ENCODE results near the gene ABCA2.
A peak's percentile ranks its signal among the peaks of the same experiment; 100 is the strongest.

ABCA2 gene

DNA sequence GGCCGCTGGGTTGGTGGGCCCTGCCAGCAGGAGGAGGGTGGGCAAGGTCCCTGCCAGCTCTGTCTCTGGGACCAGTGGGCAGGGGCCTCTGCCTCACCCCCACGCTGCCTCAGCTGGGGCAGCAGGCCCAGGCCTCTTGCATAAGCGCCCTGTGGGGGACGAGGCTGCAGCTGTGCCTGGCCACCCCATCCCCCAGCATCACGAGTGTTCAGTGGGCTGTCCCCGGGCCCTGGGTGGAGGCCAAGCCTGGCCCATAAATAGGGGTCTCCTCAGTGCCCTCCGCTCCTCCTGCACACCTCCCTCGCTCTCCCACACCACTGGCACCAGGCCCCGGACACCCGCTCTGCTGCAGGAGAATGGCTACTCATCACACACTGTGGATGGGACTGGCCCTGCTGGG lies 50.8 kb downstream of the ABCA2 start, which contains the start of gene PTGDS:
PTGDS (plus strand) TSS at position 282 of the 400 bp plus-strand sequence; CDS start at position 357, 75 bp downstream.
- no peak for DNase-seq (ENCODE audit: low read depth, low spot score)
- H3K4me3 ChIP-seq (ENCODE audit: low read length): no peak within 1 kb of the TSS

DNA sequence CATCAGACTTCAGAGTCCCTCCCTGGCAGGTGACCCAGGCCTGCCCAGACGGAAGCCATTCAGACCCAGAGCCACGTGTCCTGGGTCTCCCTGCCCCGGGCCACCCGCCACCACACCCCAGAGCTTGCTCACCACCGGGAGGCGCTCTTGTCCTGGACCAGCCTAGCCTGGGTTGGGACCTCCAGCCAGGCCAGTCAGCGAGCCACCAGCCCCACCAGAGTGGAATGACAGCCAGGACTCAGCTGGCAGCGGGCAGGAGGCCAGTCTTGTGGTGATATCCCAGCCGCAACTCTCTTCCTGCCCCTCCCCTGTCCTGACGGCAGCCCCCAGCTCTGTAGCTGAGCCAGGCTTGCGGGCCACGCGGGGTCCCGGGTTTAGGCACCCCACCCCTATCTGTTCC lies 52.4 kb downstream of the ABCA2 start:
- no peak overlapping the region for H3K4me3 ChIP-seq (ENCODE audit: low read length)
- DNase-seq (ENCODE audit: low read depth, low spot score): no peak

DNA sequence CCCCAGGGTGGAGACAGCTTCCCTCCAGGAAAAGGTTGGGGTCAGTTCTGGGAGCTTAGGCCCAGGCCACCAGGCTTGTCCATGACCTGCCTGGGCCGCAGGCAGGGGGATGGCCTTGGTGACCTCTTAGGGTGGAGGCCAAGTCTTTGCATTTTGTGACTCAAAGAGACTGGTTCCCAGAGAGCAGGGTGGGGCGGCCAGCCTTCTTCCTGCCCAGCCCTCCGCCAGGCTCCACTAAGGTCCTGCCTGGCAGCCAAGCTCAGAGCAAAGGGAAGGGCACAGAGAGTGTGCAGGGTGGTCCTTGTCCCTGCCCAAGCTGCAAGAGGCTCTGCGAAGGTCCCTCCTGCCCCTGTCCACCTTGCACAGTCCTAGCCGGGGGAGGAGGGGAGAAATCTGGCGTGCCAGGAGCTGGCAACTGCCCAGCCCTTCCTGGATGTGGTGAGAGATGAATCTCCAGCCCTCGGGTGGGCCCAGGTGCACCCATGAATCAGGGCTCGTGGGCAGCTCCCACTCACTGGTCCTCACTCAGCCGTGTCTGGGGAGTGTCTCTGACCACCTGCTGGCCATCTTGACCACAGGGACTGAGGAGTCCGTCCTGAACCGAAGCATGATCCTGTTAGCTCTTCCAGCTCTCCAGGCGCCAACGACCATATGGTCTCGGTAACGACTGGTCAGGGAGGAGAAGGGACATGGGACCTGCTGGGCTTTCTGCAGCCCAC lies 53.1 kb downstream of the ABCA2 start:
- no peak overlapping the region for H3K4me3 ChIP-seq (ENCODE audit: low read length)
- DNase-seq (ENCODE audit: low read depth, low spot score): no peak

DNA sequence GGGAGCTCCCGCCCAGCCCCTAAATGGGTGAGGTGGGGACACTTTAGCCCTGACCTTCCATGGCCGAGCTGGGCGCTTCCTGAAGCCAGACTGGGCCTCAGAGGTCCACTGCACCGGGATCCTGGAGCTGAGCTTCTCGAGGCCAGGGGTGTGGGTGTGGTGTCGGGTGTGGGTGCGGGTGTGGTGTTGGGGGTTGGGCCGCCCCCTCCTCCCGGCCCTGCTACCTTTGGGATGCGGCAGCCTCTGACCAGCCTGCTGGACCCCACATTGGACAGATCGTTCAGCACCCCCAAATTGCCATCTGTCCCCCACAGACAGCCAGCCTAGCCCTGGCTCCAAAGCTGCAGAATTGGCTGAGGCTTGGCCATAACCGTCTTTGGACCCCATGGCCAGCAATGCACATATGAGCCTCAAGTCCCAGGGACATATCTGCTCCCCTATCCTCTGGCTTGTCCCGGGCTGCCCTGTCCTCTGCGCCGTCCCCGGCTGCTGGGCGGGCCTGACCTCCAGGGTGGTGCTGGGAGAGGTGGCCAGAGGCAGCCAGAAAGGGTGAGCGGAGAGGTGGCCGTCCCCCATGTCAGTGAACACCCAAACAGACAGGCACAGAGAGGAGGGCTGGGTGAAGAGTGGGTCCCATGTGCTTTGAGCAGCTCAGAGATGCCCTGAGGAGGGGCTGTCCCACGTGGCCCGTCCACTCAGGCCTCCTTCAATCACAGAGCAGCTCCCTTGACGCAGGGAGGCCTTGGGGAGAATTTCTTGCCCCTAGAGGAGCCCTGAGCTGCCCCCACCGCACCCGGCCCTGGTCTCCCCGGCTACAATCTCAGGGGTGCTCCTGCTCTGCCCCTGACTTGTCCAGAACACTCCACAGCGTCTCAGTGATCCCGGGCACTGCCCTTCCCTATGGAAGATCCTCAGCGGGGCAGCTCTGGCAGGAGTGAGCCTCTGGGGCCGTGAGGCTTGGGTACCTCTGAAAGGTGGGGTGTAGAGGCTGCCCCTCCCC lies 54.1 kb downstream of the ABCA2 start:
- DNase-seq (ENCODE audit: low read depth, low spot score): no peak

DNA sequence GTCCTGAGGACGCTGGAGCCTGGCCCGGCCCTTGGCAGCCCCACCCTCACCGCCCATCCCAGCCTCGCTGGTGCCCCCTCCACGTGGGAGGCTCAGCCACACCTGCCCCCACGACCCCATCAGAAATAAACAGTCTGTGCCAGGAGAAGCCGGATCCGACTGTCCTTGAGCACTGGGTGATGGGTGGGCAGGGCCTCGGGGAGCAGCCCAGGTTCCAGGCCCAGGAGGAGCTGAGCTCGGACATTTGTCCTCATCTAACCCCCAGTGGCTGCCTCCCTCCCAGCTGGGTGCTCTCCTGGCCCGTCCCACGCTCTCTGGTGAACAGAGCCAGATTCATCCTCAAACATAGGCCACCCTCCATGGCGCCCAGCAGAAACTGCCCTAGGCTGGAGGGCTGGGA lies 55.3 kb downstream of the ABCA2 start:
- no peak for DNase-seq (ENCODE audit: low read depth, low spot score)

More for the DNA sequence above, 54.1 kb downstream of the ABCA2 start:
- H3K4me3 ChIP-seq (ENCODE audit: low read length): no peak overlapping the region

DNA sequence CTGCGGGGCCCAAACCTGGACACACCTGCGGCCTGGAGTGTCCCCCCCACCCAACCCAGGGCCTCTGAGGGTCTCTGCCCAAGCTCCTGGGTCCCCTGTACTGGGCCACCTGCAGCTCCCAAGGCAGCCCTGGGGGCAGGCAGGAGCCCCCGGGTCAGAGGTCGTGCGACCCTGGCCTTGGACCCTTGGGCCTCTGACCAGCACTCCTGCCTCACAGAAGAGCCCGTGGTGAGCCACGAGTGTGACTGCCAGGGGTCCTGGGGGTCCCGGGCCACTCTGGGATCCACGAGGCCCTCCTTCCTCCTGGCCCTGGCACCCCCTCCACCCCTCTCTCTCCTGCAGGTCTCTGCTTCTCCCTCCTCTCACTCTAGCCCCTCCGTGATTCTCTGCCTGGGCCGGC lies 55.7 kb downstream of the ABCA2 start:
- DNase-seq (ENCODE audit: low read depth, low spot score): no peak
- no peak overlapping the region for H3K4me3 ChIP-seq (ENCODE audit: low read length)

More for the DNA sequence above, 55.3 kb downstream of the ABCA2 start:
- H3K4me3 ChIP-seq (ENCODE audit: low read length): no peak overlapping the region

DNA sequence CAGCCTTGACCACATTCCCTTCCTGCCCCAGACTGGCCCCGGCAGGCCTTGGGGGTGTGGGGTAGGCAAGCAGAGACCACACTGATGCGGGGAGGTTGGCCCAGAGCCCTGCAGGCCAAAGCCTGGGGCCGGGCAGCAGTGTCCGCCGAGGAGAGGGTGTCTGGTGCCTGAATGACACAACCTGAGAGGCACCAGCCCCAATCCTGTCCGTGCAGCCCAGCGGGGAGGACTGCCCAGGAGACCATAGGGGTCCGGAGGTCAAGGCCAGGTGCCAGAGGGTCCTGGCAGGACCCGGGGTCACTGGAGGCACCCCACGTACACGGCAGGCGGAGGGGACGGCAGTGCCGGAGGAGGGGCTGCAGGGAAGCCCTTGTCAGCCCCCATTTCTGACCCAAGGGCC lies 56.3 kb downstream of the ABCA2 start:
- DNase-seq (ENCODE audit: low read depth, low spot score): no peak
- no peak overlapping the region for H3K4me3 ChIP-seq (ENCODE audit: low read length)

DNA sequence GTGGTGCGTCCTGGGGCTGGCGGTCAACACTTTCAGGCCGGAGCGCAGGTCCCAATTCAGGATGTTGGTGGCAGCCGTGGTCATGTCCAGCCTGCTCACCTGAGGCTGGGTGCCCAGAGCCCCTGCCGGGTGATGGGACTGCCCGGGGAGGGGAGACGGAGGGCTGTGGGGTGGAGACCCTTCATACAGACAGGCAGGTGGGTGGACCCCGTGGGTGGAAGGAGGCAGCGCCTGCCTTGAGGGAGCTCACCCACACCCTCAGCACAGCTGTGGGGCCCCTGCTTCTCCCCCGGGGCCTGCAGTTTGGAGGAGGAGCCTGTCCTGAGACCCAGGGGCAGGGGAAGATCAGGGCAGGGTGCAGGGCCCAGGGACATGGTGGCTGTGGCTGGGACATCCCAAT lies 57.7 kb downstream of the ABCA2 start:
- no peak overlapping the region for H3K4me3 ChIP-seq (ENCODE audit: low read length)
- no peak for DNase-seq (ENCODE audit: low read depth, low spot score)

DNA sequence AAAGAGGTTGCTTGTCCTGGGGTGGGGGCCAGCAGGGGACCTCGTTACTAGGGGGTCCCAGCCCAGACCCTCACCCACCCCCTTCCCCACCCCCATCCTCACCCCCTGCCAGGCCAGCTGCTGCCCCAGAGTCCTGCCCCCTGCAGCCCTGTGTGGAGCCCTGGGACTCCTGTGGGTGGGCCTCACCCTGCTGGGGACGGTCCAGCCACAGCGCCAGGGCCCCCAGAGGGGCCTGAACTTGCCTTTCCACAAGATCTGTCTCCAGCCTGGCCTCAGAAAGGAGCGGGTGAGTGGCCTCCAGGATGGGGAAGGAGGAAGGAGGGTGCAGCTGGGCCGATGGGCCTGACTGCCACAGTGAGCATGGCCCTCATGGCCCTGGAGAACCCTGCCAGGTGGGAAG lies 58.3 kb downstream of the ABCA2 start:
- H3K4me3 ChIP-seq (ENCODE audit: low read length): no peak overlapping the region
- DNase-seq (ENCODE audit: low read depth, low spot score): no peak

DNA sequence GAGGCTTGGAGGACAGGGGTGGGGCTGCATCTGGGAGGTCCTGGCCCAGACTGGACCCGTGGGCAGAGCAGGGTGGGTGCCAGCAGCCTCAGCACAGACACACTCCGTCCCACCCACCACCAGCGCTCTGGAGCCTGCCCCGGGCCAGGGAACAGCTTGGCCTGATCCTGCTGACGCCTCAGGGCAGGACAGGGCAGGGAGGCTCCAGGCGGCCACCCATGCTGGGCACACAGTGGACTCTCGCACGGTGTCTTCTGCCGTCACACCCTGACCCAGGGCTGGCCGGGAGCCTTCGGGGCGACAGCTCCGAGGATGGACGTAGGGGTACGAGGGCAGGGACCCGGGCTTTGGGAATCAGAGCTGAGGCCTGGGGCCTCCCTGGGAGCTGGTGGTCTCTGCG lies 58.9 kb downstream of the ABCA2 start:
- no peak overlapping the region for H3K4me3 ChIP-seq (ENCODE audit: low read length)
- no peak for DNase-seq (ENCODE audit: low read depth, low spot score)

DNA sequence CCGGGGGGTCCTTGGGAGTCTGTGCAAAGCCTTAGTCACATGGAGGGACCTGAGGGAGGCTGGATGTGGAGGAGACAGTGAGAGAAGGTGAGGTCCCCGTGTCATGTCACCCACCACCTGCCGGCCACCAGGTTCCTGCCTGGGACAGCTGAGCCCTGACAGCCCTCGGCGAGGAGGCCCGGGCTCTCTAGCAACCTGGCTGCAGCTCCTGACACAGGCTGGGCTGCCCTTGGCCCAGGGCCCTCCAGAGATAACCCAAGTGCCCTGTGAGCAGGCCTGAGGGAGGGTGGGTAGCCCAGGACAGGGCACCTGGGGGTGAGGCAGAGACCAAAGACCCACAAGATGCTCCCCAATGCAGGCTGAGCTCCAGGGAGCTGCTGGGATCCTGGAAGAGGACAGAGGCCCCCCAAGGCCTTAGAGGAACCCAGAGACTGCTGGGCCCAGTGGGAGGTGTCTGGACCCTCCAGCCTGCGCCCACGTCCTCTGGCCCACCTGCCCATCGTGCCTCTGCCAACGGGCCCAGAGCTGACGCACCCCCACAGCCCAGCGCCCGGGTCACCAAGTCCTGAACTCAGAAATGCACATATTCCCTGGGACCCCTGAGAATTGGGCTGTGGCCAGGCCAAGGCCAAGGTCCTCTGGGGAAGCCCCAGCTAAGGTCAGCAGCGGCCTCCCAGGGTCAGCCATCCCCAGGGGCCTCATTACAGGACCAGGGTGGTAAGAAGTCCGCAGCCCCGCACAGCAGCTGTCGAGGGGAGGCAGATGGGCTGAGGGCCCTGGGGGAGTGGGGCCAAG lies 59.5 kb downstream of the ABCA2 start:
- no peak overlapping the region for H3K4me3 ChIP-seq (ENCODE audit: low read length)
- no peak for DNase-seq (ENCODE audit: low read depth, low spot score)

DNA sequence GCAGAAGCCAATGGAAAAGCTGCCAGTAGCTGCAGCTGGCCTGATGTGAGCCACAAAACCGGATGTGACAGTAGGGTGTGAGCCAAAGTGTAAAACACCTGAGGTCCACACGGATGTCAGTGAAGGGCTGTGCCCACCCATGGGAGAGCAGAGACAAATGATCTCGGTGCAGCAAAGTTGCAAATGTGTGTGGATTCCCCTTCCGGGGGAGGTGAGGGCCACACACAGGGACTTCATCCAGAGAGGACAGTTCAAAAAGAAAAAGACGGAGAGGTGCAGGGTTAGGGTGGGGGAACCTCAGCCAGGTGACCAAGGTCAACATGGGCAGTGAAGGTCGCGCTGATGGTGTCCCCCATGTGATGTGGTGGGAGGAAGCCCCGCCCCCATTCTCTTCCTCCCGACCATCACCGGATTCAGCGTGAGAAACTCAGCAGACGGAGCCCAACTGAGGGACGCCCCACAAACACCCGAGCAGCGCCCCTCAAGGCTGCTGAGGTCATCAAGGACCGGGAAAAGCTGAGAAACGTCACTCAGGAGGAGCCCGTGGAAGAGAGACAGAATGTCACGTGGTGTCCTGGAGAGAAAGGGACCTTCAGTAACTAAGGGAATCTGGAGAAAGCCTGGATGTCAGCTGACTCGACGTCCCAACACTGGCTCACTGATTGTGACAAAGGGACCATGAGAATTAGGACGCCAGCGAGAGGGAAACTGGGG lies 62.1 kb downstream of the ABCA2 start:
- H3K4me3 ChIP-seq (ENCODE audit: low read length): peak overlapping the region; percentile 46
- peak; percentile 59 for DNase-seq (ENCODE audit: low read depth, low spot score)

DNA sequence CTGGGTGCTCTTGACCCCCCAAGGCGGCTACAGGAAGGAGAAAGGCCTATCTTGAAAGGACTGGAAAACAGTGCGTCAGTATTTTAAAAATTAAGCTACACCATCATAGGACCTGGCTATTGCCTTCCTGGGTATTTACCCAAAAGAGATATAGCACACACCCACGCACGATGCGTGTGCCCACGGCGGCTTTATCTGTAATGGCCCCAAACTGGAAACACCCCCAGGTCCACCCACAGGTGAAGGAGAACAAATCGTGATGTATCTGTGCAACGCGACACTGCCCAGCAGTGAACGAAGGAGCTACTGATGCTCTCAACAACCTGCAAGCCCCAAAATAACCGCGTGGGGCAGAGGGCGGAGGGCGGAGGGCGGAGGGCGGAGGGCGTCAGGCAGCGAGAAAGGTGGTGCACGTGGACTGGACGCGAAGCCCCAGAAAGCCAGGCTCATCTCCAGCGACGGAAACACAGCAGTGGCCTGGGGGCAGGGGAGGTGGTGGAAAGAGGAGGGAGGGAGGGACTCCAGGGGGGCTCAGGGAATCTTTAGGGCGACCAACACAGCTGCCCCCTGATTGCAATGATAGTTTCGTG lies 63.1 kb downstream of the ABCA2 start:
- no peak for DNase-seq (ENCODE audit: low read depth, low spot score)
- H3K4me3 ChIP-seq (ENCODE audit: low read length): no peak overlapping the region

DNA sequence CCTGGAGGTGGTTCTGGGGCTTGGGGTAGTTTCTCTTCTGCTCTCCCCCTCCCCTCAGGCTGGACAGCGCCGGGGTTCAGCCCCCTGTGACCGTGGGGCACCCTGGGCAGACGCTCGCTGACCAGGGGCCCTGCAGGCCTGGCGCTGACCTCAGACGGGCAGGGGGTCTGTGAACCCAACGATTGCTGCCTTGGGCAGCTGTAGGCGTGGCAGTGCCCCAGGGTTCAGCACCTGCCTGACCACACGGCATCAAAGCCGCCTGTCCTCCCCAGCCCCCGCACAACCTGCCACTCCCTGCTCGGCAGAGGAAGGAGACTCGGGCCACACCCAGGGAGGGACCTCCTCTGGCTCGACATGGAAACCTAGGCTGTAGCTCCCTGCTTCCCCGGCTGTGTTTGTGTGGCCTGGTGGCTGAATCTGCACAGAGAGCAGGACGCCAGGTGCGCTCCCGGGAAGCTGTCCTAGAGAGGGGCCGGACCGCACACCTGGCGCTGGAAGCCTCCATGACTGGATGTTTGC lies 63.8 kb downstream of the ABCA2 start:
- H3K4me3 ChIP-seq (ENCODE audit: low read length): no peak overlapping the region
- no peak for DNase-seq (ENCODE audit: low read depth, low spot score)

DNA sequence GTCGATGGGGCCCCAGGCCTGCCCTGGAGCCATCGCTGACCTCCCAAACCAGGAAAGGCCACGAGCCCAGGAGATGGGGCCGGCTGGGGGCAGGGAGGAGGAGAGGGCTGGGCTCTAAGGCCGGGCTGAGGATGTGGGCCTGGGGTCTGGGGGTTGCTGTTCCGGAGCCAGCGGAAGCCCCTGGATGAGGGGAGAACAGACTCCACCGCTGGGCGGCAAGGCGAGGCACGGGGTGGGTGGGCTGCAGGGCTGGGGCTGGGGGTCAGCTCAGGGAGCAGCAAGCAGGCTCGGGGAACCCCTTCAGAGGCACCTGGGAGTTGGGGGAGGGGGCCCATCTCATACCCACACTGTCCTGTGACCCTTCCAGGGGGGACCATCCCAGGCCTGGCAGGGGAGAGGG lies 64.3 kb downstream of the ABCA2 start:
- H3K4me3 ChIP-seq (ENCODE audit: low read length): no peak overlapping the region
- DNase-seq (ENCODE audit: low read depth, low spot score): no peak

DNA sequence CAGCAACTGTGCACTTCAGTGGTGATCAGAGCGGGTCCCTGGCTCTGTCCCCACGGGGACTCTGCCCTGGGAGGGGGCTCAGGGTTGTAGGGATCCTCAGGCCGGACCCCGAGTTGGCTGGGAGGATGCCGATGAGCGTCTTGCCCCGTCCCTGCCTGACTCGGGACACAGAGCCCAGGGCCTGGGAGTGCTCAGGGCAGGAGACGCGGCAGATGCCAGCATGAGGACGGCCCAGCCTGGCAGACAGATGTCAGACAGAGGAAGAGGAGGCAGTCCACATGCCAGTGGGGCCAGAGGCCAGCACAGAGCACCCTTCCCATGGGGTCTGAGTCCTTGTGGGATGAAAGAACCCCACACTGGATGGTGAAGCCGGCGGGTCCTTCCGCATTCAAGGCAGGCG lies 64.7 kb downstream of the ABCA2 start:
- DNase-seq (ENCODE audit: low read depth, low spot score): no peak
- H3K4me3 ChIP-seq (ENCODE audit: low read length): no peak overlapping the region

DNA sequence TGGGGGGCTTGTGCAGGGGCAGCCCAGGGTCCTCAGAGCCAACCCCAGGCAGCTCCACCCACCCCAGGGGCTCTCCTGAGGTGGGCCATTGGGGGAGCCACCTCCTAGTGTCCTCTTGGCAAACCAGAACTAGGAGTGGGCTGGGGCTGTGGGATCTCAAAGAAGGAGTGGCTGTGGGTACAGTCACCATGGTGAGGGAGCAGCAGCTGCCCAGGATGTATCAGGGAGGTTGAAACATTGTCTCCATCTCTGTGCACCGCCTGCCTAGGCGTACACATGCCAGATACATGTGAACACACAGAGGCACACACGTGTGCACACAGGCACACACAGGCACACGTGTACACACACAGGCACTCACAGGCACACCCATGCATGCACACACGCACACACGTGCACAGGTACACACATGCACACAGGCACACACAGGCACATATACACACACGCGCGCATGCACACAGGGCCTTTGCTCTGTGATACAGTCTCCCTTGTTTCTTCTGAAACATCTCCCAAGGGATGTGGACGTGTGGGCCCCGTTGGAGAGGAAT lies 65.3 kb downstream of the ABCA2 start:
- no peak for DNase-seq (ENCODE audit: low read depth, low spot score)
- H3K4me3 ChIP-seq (ENCODE audit: low read length): no peak overlapping the region

DNA sequence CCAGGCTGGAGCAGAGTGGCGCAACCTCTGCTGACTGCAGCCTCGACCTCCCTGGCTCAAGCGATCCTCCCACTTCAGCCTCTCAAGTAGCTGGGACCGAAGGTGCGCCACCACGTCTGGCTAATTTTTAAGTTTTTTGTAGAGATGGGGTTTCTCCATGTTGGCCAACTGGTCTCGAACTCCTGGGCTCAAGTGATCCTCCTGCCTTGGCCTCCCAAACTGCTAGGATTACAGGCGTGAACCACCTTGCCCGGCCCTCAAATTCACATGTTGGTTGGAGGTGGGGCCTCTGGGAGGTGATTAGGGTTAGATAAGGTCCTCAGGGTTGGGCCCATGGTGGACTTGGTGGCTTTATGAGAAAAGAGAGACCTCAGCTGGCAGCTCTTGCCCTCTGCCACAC lies 65.9 kb downstream of the ABCA2 start:
- no peak overlapping the region for H3K4me3 ChIP-seq (ENCODE audit: low read length)
- no peak for DNase-seq (ENCODE audit: low read depth, low spot score)
